Osteoblast (primary cell): Measurements from ENCODE around the gene NABP1. TPM values are rescaled to one million over a fixed set of nuclear protein-coding genes. Genes with fewer than 3 reads are reported as not detected.

Experiments used
- DNase-seq: peaks from one replicate; pipeline ENCODE4 v3.0.0; 2011; ENCODE audit warnings: low spot score, mixed read lengths; ENCODE audit not compliant: insufficient read length; ENCODE audit errors: missing footprints
- H2AFZ ChIP-seq: 2 replicates; pipeline ENCODE4 v1.6.0; 2011; ENCODE audit warnings: mild to moderate bottlenecking, low read length
- H3K27ac ChIP-seq: 2 replicates; pipeline ENCODE4 v1.5.1; 2011; ENCODE audit warnings: mild to moderate bottlenecking, low read depth, low read length, moderate library complexity
- H3K27me3 ChIP-seq: 2 replicates; pipeline ENCODE4 v1.6.0; 2012; ENCODE audit warnings: mild to moderate bottlenecking, control low read depth, inconsistent platforms, low read length, moderate library complexity; ENCODE audit not compliant: insufficient read depth
- H3K36me3 ChIP-seq: 2 replicates; pipeline ENCODE4 v1.5.1; 2011; ENCODE audit warnings: mild to moderate bottlenecking, low read length, control low read depth, moderate library complexity; ENCODE audit not compliant: insufficient read depth
- H3K4me1 ChIP-seq: 2 replicates; pipeline ENCODE4 v1.5.1; 2011; ENCODE audit warnings: mild to moderate bottlenecking, low read length, control low read depth, moderate library complexity; ENCODE audit not compliant: insufficient read depth
- H3K4me2 ChIP-seq: 2 replicates; pipeline ENCODE4 v1.6.0; 2011; ENCODE audit warnings: mild to moderate bottlenecking, low read length; ENCODE audit not compliant: insufficient read depth
- H3K4me3 ChIP-seq: fragments of 200-600 bp; sonication (generic); 3 replicates; pipeline ENCODE4 v1.5.1; 2012; ENCODE audit warnings: mild to moderate bottlenecking, low read length, inconsistent platforms; ENCODE audit not compliant: insufficient read depth
- H3K79me2 ChIP-seq: 2 replicates; pipeline ENCODE4 v1.6.0; 2012; ENCODE audit warnings: mild to moderate bottlenecking, low read length, control low read depth, inconsistent platforms; ENCODE audit not compliant: insufficient read depth
- H3K9me3 ChIP-seq: 2 replicates; pipeline ENCODE4 v1.5.1; 2011; ENCODE audit warnings: low read depth, low read length, control low read depth
- H4K20me1 ChIP-seq: 2 replicates; pipeline ENCODE4 v1.6.0; 2012; ENCODE audit warnings: mild to moderate bottlenecking, low read length, control low read depth; ENCODE audit not compliant: insufficient read depth
- total RNA-seq: library from RNA; depleted of rRNA; stranded (reverse); fragments of >200 nt; gene quantifications from 2 replicates; pipeline ENCODE4 v1.2.3, GENCODE V29; 2012
- TF ChIP-seq, protein P1 (sequence below): IDR thresholded peaks from 2 replicates; pipeline ENCODE4 v1.5.1; 2011; ENCODE audit warnings: mild to moderate bottlenecking, low read depth, low read length, moderate library complexity; ENCODE audit errors: extremely low read depth

Gene NABP1
- total RNA-seq, 1 donor, result 72.0 TPM

DNA sequence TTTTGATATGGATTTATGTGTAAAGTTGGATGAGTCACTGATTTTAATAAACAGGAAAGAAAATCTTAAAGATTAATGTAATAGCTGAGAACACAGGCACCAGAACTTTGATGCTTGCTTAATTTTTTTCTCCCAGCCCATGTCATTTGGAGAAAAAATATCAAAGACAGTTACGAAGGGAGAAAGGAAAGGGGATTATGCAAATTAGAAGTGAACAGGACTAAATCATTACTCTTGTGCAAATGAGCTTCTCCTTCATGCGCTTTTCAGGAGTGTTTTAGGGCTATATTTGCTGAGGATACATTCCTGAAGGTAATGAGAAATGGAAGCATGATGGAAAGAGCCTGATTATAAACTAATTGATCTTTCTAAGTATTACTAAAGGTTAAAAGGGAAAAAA is 28.9 kb downstream of the NABP1 start:
- TF ChIP-seq, protein P1, sequence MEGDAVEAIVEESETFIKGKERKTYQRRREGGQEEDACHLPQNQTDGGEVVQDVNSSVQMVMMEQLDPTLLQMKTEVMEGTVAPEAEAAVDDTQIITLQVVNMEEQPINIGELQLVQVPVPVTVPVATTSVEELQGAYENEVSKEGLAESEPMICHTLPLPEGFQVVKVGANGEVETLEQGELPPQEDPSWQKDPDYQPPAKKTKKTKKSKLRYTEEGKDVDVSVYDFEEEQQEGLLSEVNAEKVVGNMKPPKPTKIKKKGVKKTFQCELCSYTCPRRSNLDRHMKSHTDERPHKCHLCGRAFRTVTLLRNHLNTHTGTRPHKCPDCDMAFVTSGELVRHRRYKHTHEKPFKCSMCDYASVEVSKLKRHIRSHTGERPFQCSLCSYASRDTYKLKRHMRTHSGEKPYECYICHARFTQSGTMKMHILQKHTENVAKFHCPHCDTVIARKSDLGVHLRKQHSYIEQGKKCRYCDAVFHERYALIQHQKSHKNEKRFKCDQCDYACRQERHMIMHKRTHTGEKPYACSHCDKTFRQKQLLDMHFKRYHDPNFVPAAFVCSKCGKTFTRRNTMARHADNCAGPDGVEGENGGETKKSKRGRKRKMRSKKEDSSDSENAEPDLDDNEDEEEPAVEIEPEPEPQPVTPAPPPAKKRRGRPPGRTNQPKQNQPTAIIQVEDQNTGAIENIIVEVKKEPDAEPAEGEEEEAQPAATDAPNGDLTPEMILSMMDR, result no peak
- Histone ChIP-seq H3K79me2 (no peaks in the 10 kb centered on the region), H2AFZ (no peak overlapping the region), H3K36me3 (no peaks in the 10 kb centered on the region), H3K4me1 (peaks cover 11% of the 10 kb centered on the region), H3K27ac (no peak overlapping the region), H3K4me3 (no peak overlapping the region), H3K4me2 (no peak overlapping the region), H3K27me3 (no peaks in the 10 kb centered on the region), H3K9me3 (no peaks in the 10 kb centered on the region), H4K20me1 (no peaks in the 10 kb centered on the region)
- DNase-seq, result no peak

DNA sequence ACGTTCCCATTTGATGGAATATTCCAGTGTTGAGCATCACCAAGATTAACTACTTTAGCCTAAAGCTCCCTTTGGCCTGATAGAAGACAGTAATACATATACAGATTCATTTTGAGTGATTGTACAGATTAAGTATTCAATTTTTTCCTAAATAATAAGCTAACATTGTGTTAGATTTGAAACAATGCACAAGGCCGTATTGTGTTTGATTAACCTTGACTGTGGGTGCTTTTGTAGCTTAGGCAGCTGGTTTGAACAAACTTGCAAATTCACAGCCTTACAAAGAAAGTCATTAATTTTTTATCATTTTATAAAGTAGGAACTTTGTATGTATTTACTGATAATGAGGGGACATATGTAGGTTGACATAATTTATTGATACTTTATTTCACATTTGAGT is 29.6 kb downstream of the NABP1 start:
- DNase-seq, result no peak
- Histone ChIP-seq H3K36me3 (no peaks in the 10 kb centered on the region), H3K9me3 (no peaks in the 10 kb centered on the region), H3K4me1 (peaks cover 11% of the 10 kb centered on the region), H3K4me3 (no peak overlapping the region), H2AFZ (no peak overlapping the region), H3K79me2 (no peaks in the 10 kb centered on the region), H3K27me3 (no peaks in the 10 kb centered on the region), H3K27ac (no peak overlapping the region), H3K4me2 (no peak overlapping the region), H4K20me1 (no peaks in the 10 kb centered on the region)
- TF ChIP-seq, protein P1, result no peak

DNA sequence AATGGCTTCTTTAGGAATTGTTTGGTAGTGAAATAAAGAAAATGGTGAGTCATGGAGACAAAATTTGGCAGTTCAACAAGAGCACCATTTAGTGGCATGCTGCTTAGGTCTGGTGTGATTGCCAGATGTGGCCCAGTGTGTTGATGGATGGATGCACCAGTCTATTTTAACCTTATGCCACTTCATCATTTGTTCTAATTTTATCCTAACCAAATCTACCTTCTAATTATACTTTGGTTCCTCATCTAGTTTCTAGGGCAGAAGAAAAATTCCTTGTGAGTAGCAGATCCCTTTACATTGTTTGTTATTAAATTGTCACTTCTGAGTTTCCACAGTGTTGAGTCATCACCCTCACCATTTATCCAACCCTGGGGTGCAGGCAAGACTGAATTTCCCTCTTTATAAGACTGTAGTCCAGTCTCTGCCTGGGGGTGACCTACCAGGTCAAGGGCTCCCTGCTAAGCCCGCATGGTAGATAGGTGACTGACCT is 32.5 kb downstream of the NABP1 start:
- Histone ChIP-seq H3K9me3 (no peaks in the 10 kb centered on the region), H3K27ac (no peak overlapping the region), H3K4me3 (no peak overlapping the region)

DNA sequence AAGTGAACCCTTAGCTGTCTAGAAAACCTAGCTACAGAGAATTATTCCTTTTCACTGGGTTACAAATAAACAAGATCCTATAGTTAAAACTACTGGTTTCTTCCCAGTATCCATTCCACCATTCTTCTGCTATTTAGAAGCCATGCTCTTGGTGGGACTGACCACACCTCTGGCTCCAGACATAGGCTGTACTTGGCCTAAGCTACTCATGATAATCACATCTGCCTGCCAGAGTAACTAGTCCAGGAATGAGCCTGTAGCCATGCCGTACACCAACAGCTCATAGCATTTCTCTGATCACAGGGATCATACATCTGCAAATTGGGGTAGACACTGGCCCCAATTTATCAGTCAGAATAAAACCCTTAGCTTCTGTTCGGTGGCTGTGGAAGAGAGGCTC is 33.7 kb downstream of the NABP1 start:
- no peak for DNase-seq
- Histone ChIP-seq H3K4me2 (no peak overlapping the region), H3K36me3 (no peaks in the 10 kb centered on the region), H3K27ac (no peak overlapping the region), H3K4me1 (peaks cover 11% of the 10 kb centered on the region), H3K79me2 (no peaks in the 10 kb centered on the region), H3K4me3 (no peak overlapping the region), H3K9me3 (no peaks in the 10 kb centered on the region), H4K20me1 (no peaks in the 10 kb centered on the region), H2AFZ (no peak overlapping the region), H3K27me3 (no peaks in the 10 kb centered on the region)
- TF ChIP-seq, protein P1, result no peak

More for the DNA sequence above, 32.5 kb downstream of the NABP1 start:
- peak; percentile 61 for DNase-seq
- Histone ChIP-seq H3K36me3 (no peaks in the 10 kb centered on the region), H4K20me1 (no peaks in the 10 kb centered on the region), H3K4me2 (no peak overlapping the region), H3K79me2 (no peaks in the 10 kb centered on the region), H3K27me3 (no peaks in the 10 kb centered on the region), H2AFZ (no peak overlapping the region), H3K4me1 (peaks cover 11% of the 10 kb centered on the region)
- TF ChIP-seq, protein P1, result no peak
